Neural cell (in vitro differentiated cells): ENCODE measurements around the gene KRTAP4-4. TPM values are rescaled to one million over a fixed set of nuclear protein-coding genes. Genes with fewer than 3 reads are reported as not detected.
"Not testable (repeated sequence)": the region's sequence is repeated elsewhere in the genome, so short reads cannot be mapped to it uniquely, and the experiment has no call there.

Experiments used
- H2AFZ ChIP-seq: fragments of 200-600, 300-800 bp; sonication (generic), shearing (Covaris generic); 2 replicates; pipeline ENCODE4 v1.6.0; 2014; ENCODE audit warnings: low read depth, mild to moderate bottlenecking, antibody characterized with exemption, low read length, moderate library complexity
- H3F3A ChIP-seq: fragments of 200-600 bp; shearing (Covaris generic); 2 replicates; pipeline ENCODE4 v1.6.1; 2016; ENCODE audit warnings: mild to moderate bottlenecking, moderate library complexity, mixed read lengths, antibody characterized with exemption, low read length; ENCODE audit not compliant: insufficient read depth, poor library complexity, severe bottlenecking
- H3K27ac ChIP-seq: fragments of 200-600, 300-800 bp; sonication (generic), shearing (Covaris generic); 2 replicates; pipeline ENCODE4 v1.5.1; 2014; ENCODE audit warnings: mild to moderate bottlenecking, low read length, moderate library complexity
- H3K27me3 ChIP-seq: fragments of 300-800, 200-600 bp; sonication (generic), shearing (Covaris generic); 2 replicates; pipeline ENCODE4 v1.6.0; 2014; ENCODE audit warnings: mild to moderate bottlenecking, low read depth, low read length, moderate library complexity; ENCODE audit not compliant: insufficient read depth
- H3K36me3 ChIP-seq: fragments of 300-800, 200-600 bp; sonication (generic), shearing (Covaris generic); 2 replicates; pipeline ENCODE4 v1.5.1; 2014; ENCODE audit warnings: mild to moderate bottlenecking, antibody characterized with exemption, low read length, moderate library complexity; ENCODE audit not compliant: insufficient read depth
- H3K4me2 ChIP-seq: fragments of 300-800, 200-600 bp; sonication (generic), shearing (Covaris generic); 2 replicates; pipeline ENCODE4 v1.6.0; 2014; ENCODE audit warnings: mild to moderate bottlenecking, low read length
- H3K4me3 ChIP-seq: fragments of 300-800, 200-600 bp; sonication (generic), shearing (Covaris generic); 2 replicates; pipeline ENCODE4 v1.5.1; 2014; ENCODE audit warnings: mild to moderate bottlenecking, low read length, moderate library complexity
- H3K79me2 ChIP-seq: fragments of 200-600 bp; shearing (Covaris generic); replicated peaks from 2 replicates; pipeline ENCODE4 v1.6.0; 2014; ENCODE audit warnings: mild to moderate bottlenecking, low read length, moderate library complexity; ENCODE audit not compliant: insufficient read depth
- H3K9ac ChIP-seq: fragments of 300-800, 200-600 bp; sonication (generic), shearing (Covaris generic); 2 replicates; pipeline ENCODE4 v1.6.1; 2016; ENCODE audit warnings: mild to moderate bottlenecking, low read length, mixed read lengths
- H3K9me2 ChIP-seq: fragments of 200-600 bp; shearing (Covaris generic); 2 replicates; pipeline ENCODE4 v1.6.1; 2016; ENCODE audit warnings: mild to moderate bottlenecking, low read length, mixed read lengths; ENCODE audit not compliant: insufficient read depth
- H3K9me3 ChIP-seq: fragments of 200-600, 300-800 bp; sonication (generic), shearing (Covaris generic); 2 replicates; pipeline ENCODE4 v1.6.1; 2016; ENCODE audit warnings: mild to moderate bottlenecking, mixed run types, low read length, moderate library complexity, mixed read lengths
- H4K20me1 ChIP-seq: fragments of 200-600 bp; shearing (Covaris generic); 2 replicates; pipeline ENCODE4 v1.6.1; 2016; ENCODE audit warnings: mild to moderate bottlenecking, mixed run types; ENCODE audit not compliant: insufficient read depth
- CTCF ChIP-seq: fragments of 450-650 bp; IDR thresholded peaks from 2 replicates; pipeline ENCODE4 v1.5.1; 2014; ENCODE audit warnings: antibody characterized with exemption, mild to moderate bottlenecking, moderate library complexity; ENCODE audit not compliant: poor library complexity, severe bottlenecking
- EP300 ChIP-seq: fragments of 450-650 bp; conservative IDR thresholded peaks from 2 replicates; pipeline ENCODE4 v1.6.1; 2014; ENCODE audit warnings: antibody characterized with exemption, mild to moderate bottlenecking, moderate library complexity; ENCODE audit not compliant: poor library complexity, severe bottlenecking
- EZH2 ChIP-seq: fragments of 200-600, 300-800 bp; shearing (Covaris generic), sonication (generic); IDR thresholded peaks from 2 replicates; pipeline ENCODE4 v1.6.1; 2014; ENCODE audit warnings: antibody characterized with exemption, low read length, borderline replicate concordance, mild to moderate bottlenecking; ENCODE audit not compliant: insufficient read depth, poor library complexity, severe bottlenecking
- MXI1 ChIP-seq: fragments of 450-650 bp; conservative IDR thresholded peaks from 2 replicates; pipeline ENCODE4 v1.6.1; 2014; ENCODE audit warnings: antibody characterized with exemption, mild to moderate bottlenecking; ENCODE audit not compliant: poor library complexity, severe bottlenecking
- POLR2AphosphoS5 ChIP-seq: IDR thresholded peaks from 2 replicates; pipeline ENCODE4 v1.6.1; 2012
- RAD21 ChIP-seq: fragments of 450-650 bp; conservative IDR thresholded peaks from 2 replicates; pipeline ENCODE4 v1.6.1; 2014; ENCODE audit warnings: antibody characterized with exemption, mild to moderate bottlenecking, moderate library complexity
- REST ChIP-seq: IDR thresholded peaks from 2 replicates; pipeline ENCODE4 v1.6.1; 2012; ENCODE audit warnings: borderline replicate concordance
- SMC3 ChIP-seq: fragments of 450-650 bp; conservative IDR thresholded peaks from 2 replicates; pipeline ENCODE4 v1.6.1; 2014; ENCODE audit warnings: antibody characterized with exemption, mild to moderate bottlenecking, moderate library complexity; ENCODE audit not compliant: poor library complexity
- TAF1 ChIP-seq: IDR thresholded peaks from 2 replicates; pipeline ENCODE4 v1.6.1; 2012; ENCODE audit warnings: low read depth
- polyA plus RNA-seq: library from polyadenylated mRNA; depleted of rRNA; stranded (reverse); fragments of >200 nt; gene quantifications from 2 replicates; pipeline ENCODE4 v1.2.3, GENCODE V29; 2014

The KRTAP4-4 gene
- polyA plus RNA-seq, 1 donor from 2014 or later, result not detected

- H3K9me3 ChIP-seq, result peaks cover 5% of the 10 kb centered on the region
- H3K27me3 ChIP-seq, result no peaks in the 10 kb centered on the region
- H2AFZ ChIP-seq, result no peak within 1 kb of the TSS
- H3K9ac ChIP-seq, result no peak within 1 kb of the TSS
- H3K79me2 ChIP-seq, result no peaks in the 10 kb centered on the region
- H3K36me3 ChIP-seq, result no peaks in the 10 kb centered on the region
- no peaks in the 10 kb centered on the region for H3K9me2 ChIP-seq
- no peaks in the 10 kb centered on the region for H4K20me1 ChIP-seq
- no peak within 1 kb of the TSS for H3K27ac ChIP-seq
- TF ChIP-seq EZH2 (no peak), REST (no peak), CTCF (no peak)
- H3K4me2 ChIP-seq, result no peak within 1 kb of the TSS
- no peak within 1 kb of the TSS for H3K4me3 ChIP-seq
- H3F3A ChIP-seq, result no peaks in the 10 kb centered on the region
These were observed 20.0 kb downstream of the KRTAP4-4 start, which contains the start of gene KRTAP4-6 for GRCh38 chr17:41140360-41141131. TSS of gene KRTAP4-6 (minus strand) at chr17:41140544. CDS start at chr17:41140487, 57 bp downstream.

- H3K36me3 ChIP-seq, H3K79me2 ChIP-seq, H3K9me3 ChIP-seq, H4K20me1 ChIP-seq, H3F3A ChIP-seq, H3K9ac ChIP-seq, H2AFZ ChIP-seq, H3K27me3 ChIP-seq, H3K27ac ChIP-seq, H3K4me2 ChIP-seq, H3K4me3 ChIP-seq, H3K9me2 ChIP-seq: not testable (repeated sequence)
These were observed 20.7 kb downstream of the KRTAP4-4 start for GRCh38 chr17:41139865-41140264.

- no peaks in the 10 kb centered on the region for H3K9me3 ChIP-seq
- no peak overlapping the region for H3K9ac ChIP-seq
- no peaks in the 10 kb centered on the region for H3K27me3 ChIP-seq
- no peaks in the 10 kb centered on the region for H3F3A ChIP-seq
- H3K4me2 ChIP-seq, result no peak overlapping the region
- no peak overlapping the region for H2AFZ ChIP-seq
- H3K4me3 ChIP-seq, result no peak overlapping the region
- no peak overlapping the region for H3K27ac ChIP-seq
- H3K79me2 ChIP-seq, result no peaks in the 10 kb centered on the region
- H3K9me2 ChIP-seq, result no peaks in the 10 kb centered on the region
- H3K36me3 ChIP-seq, result no peaks in the 10 kb centered on the region
- H4K20me1 ChIP-seq, result no peaks in the 10 kb centered on the region
- TF ChIP-seq MXI1 (no peak), TAF1 (no peak), POLR2AphosphoS5 (no peak), RAD21 (no peak), EP300 (no peak), CTCF (no peak), REST (no peak), SMC3 (no peak)
These were observed 26.4 kb downstream of the KRTAP4-4 start for GRCh38 chr17:41133880-41134735.
